Measurements from ENCODE around the gene NUTM1.
"Not testable (repeated sequence)": the region's sequence is repeated elsewhere in the genome, so short reads cannot be mapped to it uniquely, and the experiment has no call there.

NUTM1 gene

GRCh38 chr15:34337557-34338306 lies 5.4 kb upstream of the NUTM1 start, which contains the start of gene SLC12A6:
Gene SLC12A6, minus strand, starts transcription at chr15:34337781. Its CDS starts 1,101 bp downstream, at chr15:34336680.
- no peak for DNase-seq (ENCODE audit: low read depth)
- H3K4me3 ChIP-seq (ENCODE audit: low read depth, low read length): peak within 1 kb of the TSS; percentile 94

GRCh38 chr15:34338347-34338746 lies 4.8 kb upstream of the NUTM1 start:
- peak overlapping the region; percentile 94; the same call in 1 of the 2 replicates for H3K4me3 ChIP-seq (ENCODE audit: low read depth, low read length)
- no peak for DNase-seq (ENCODE audit: low read depth)
- TF ChIP-seq CTCF (IDR thresholded peaks at IDR 0.05; ENCODE audit: low read depth, low read length, missing control alignments): no peak

More at GRCh38 chr15:34337557-34338306, 5.4 kb upstream of the NUTM1 start, which contains the start of gene SLC12A6:
- no peak for TF ChIP-seq CTCF (IDR thresholded peaks at IDR 0.05; ENCODE audit: low read depth, low read length, missing control alignments)

GRCh38 chr15:34339946-34340345 lies 3.2 kb upstream of the NUTM1 start:
- no peak for TF ChIP-seq CTCF (IDR thresholded peaks at IDR 0.05; ENCODE audit: low read depth, low read length, missing control alignments)
- no peak overlapping the region for H3K4me3 ChIP-seq (ENCODE audit: low read depth, low read length)
- no peak for DNase-seq (ENCODE audit: low read depth)

GRCh38 chr15:34341381-34342212 lies 1.5 kb upstream of the NUTM1 start:
- peak overlapping the region; percentile 98 for H3K4me3 ChIP-seq (ENCODE audit: low read depth, low read length)
- TF ChIP-seq CTCF (IDR thresholded peaks at IDR 0.05; ENCODE audit: low read depth, low read length, missing control alignments): no peak
- no peak for DNase-seq (ENCODE audit: low read depth)

- peak overlapping the region; percentile 98 for H3K4me3 ChIP-seq (ENCODE audit: low read depth, low read length)
- DNase-seq (ENCODE audit: low read depth): not testable (repeated sequence)
These were observed 840 bp upstream of the NUTM1 start for GRCh38 chr15:34342213-34342736.

- DNase-seq (ENCODE audit: low read depth): no peak
These were observed 5.0 kb downstream of the NUTM1 start for GRCh38 chr15:34347951-34348638.

More at GRCh38 chr15:34347951-34348638, 5.0 kb downstream of the NUTM1 start:
- H3K4me3 ChIP-seq (ENCODE audit: low read depth, low read length): no peak overlapping the region
- TF ChIP-seq CTCF (IDR thresholded peaks at IDR 0.05; ENCODE audit: low read depth, low read length, missing control alignments): no peak
